Esophagus muscularis mucosa (tissue), 4 donors: ENCODE results near the gene VARS2. TPM values are rescaled to one million over a fixed set of nuclear protein-coding genes. Genes with fewer than 3 reads are reported as not detected.

Source experiments
- DNase-seq: peaks from one replicate; pipeline ENCODE4 v3.0.0-alpha.2; 2017; ENCODE audit errors: extremely low spot score
- H3K27ac ChIP-seq, 4 donors: fragments of 200-600 bp; sonication (generic); replicated peaks in 1 of 4; 1 replicate in 3 of 4; 2 replicates in 1 of 4; pipeline ENCODE4 v1.5.1; 2016 to 2019; ENCODE audit warnings: mild to moderate bottlenecking in 1 of 4
- H3K27me3 ChIP-seq, 4 donors: fragments of 200-600 bp; sonication (generic); one replicate each; pipeline versions ENCODE4 v1.5.1 to v1.6.0; 2016 to 2019
- H3K36me3 ChIP-seq, 4 donors: fragments of 200-600 bp; sonication (generic); one replicate each; pipeline ENCODE4 v1.5.1; 2016 to 2019
- H3K4me1 ChIP-seq, 4 donors: fragments of 200-600 bp; sonication (generic); one replicate each; pipeline ENCODE4 v1.5.1; 2016 to 2019
- H3K4me3 ChIP-seq, 4 donors: fragments of 200-600 bp; sonication (generic); 1 replicate in 2 of 4; 2 replicates in 2 of 4; pipeline ENCODE4 v1.5.1; 2016 to 2019; ENCODE audit warnings: mild to moderate bottlenecking in 4 of 4, moderate library complexity in 1 of 4
- H3K9me3 ChIP-seq, 4 donors: fragments of 200-600 bp; sonication (generic); 1 replicate in 3 of 4; 2 replicates in 1 of 4; pipeline ENCODE4 v1.5.1; 2016 to 2019
- EP300 ChIP-seq: sonication (generic); formaldehyde crosslinking; IDR thresholded peaks from one replicate; pipeline ENCODE4 v1.6.1; 2017; ENCODE audit warnings: antibody characterized with exemption
- POLR2A ChIP-seq: fragments of 450-650 bp; IDR thresholded peaks from one replicate; pipeline ENCODE4 v1.6.1; 2017; ENCODE audit warnings: antibody characterized with exemption, moderate library complexity, mild to moderate bottlenecking, low read depth
- POLR2AphosphoS5 ChIP-seq, 2 donors: sonication (generic); formaldehyde crosslinking; IDR thresholded peaks; one replicate each; pipeline ENCODE4 v1.6.1; 2017; ENCODE audit warnings: antibody characterized with exemption in 2 of 2
- WGBS: methylation state at CpG from one replicate; pipeline ENCODE4 v1.1.5; 2018; 5-methylcytosine and 5-hydroxymethylcytosine counted together
- intact Hi-C: fragments of 100-400 bp; cut with DNase I; formaldehyde crosslinking; loops from one replicate; pipeline ENCODE4 v1.15.1; 2023
- total RNA-seq, 4 donors: library from RNA; depleted of rRNA; stranded (reverse); fragments of >200 nt; gene quantifications; one replicate each; pipeline versions ENCODE4 v1.1.0 to v1.2.1, GENCODE V29; 2016
- TF ChIP-seq, protein P1 (sequence below), 3 experiments: fragments of 200-600 bp in 2 of 3; fragments of 450-650 bp in 1 of 3; sonication (generic) in 2 of 3; IDR thresholded peaks; one replicate each; pipeline ENCODE4 v1.5.1; 2017 to 2019; ENCODE audit warnings: antibody characterized with exemption in 3 of 3, mild to moderate bottlenecking in 2 of 3, moderate library complexity in 1 of 3

Gene VARS2
- total RNA-seq, 4 donors from 2014 or later, result 6.6 to 16.9 (median 12.6) TPM

DNA sequence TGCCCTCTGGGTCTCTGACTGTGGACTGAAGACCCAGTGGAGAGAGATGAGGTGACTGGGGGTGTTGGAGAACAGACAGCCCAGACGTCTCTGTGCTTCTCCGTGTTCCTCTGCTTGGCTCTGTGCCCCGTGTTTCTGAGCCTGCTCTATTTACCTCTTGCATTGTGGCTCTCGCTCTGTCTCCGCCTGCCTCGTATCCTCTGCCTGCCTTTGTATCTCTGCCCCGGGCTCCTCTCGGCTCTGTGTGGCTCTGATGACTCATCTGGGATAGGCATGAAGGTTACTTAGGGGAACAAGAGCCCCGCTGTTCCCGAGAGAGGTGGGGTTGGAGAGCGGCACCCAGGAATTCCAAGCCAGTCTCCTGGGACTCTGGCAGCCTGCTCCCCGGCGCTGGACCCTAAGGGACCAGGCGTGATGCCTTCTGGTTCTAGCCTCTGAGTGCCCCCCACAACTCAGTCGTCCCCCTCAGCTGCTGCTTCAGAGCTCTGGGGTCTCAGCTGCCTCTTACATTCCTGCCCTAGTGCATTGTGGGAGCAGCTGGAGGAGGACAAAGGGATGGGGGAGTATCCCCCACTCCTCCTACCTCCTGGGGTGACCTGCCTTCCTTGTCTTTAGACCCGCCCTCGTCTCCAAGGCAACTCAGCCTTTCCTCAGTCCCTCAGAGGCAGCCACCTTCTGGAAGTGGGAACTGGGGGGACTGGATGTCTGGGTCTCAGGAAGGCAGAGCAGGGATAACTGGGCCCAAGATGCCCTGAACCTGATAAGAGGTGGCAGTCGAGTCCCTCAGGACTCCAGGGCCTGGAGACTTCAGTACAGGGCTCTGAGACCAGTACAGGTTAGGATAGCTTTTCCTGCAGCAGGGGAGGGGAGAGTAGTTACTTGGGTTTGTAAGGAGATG, 27.8 kb upstream of the VARS2 start:
- peak overlapping the region; percentile 85 to 93 (median 90) for H3K27ac ChIP-seq

GRCh38 chr6:30886897-30887255, 27.2 kb upstream of the VARS2 start:
- Histone ChIP-seq H3K27me3 (no peaks in the 10 kb centered on the region), H3K9me3 (no peaks in the 10 kb centered on the region), H3K27ac (peak overlapping the region; percentile 85 to 93 (median 90)), H3K4me3 (no peak overlapping the region), H3K4me1 (peaks cover 34 to 74% (median 59%) of the 10 kb centered on the region in 4 donors), H3K36me3 (peaks cover 0 to 30% (median 19%) of the 10 kb centered on the region in 4 donors)
- no peak for DNase-seq
- intact Hi-C loops, result loop anchor here (10.0 kb wide), 1 partner anchor 202 kb away; the partner anchor contains the start of gene PPP1R18
- TF ChIP-seq, protein P1, sequence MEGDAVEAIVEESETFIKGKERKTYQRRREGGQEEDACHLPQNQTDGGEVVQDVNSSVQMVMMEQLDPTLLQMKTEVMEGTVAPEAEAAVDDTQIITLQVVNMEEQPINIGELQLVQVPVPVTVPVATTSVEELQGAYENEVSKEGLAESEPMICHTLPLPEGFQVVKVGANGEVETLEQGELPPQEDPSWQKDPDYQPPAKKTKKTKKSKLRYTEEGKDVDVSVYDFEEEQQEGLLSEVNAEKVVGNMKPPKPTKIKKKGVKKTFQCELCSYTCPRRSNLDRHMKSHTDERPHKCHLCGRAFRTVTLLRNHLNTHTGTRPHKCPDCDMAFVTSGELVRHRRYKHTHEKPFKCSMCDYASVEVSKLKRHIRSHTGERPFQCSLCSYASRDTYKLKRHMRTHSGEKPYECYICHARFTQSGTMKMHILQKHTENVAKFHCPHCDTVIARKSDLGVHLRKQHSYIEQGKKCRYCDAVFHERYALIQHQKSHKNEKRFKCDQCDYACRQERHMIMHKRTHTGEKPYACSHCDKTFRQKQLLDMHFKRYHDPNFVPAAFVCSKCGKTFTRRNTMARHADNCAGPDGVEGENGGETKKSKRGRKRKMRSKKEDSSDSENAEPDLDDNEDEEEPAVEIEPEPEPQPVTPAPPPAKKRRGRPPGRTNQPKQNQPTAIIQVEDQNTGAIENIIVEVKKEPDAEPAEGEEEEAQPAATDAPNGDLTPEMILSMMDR (IDR thresholded peaks at IDR 0.05), result no peak
- TF ChIP-seq EP300, result no peak
- TF ChIP-seq POLR2AphosphoS5 (IDR thresholded peaks at IDR 0.05), result no peak
- no peak for TF ChIP-seq POLR2A

More for the DNA sequence above, 27.8 kb upstream of the VARS2 start:
- peaks cover 34 to 75% (median 61%) of the 10 kb centered on the region in 4 donors for H3K4me1 ChIP-seq
- TF ChIP-seq POLR2A, result no peak
- peak; percentile 48 to 63 for TF ChIP-seq POLR2AphosphoS5 (IDR thresholded peaks at IDR 0.05)
- H3K36me3 ChIP-seq, result peaks cover 0 to 26% (median 18%) of the 10 kb centered on the region in 4 donors
- no peak for DNase-seq
- 37% methylated on average over 17 of the region's 18 CpGs for WGBS
- intact Hi-C loops, result loop anchor here (10.0 kb wide), 1 partner anchor 201 kb away; the partner anchor contains the start of gene PPP1R18
- no peaks in the 10 kb centered on the region for H3K27me3 ChIP-seq
- peak overlapping the region; percentile 67 to 87 (median 77) for H3K4me3 ChIP-seq
- H3K9me3 ChIP-seq, result no peaks in the 10 kb centered on the region

GRCh38 chr6:30887901-30888815, 25.9 kb upstream of the VARS2 start:
- Histone ChIP-seq H3K4me3 (no peak overlapping the region), H3K9me3 (no peaks in the 10 kb centered on the region), H3K27ac (no peak overlapping the region), H3K36me3 (peaks cover 0 to 43% (median 32%) of the 10 kb centered on the region in 4 donors), H3K27me3 (no peaks in the 10 kb centered on the region), H3K4me1 (peaks cover 25 to 61% (median 47%) of the 10 kb centered on the region in 4 donors)
- 75% methylated on average over 6 of the region's 6 CpGs for WGBS
- TF ChIP-seq POLR2A (no peak), EP300 (no peak), POLR2AphosphoS5 (IDR thresholded peaks at IDR 0.05) (no peak)
- TF ChIP-seq, protein P1 (IDR thresholded peaks at IDR 0.05), result no peak
- no peak for DNase-seq
- intact Hi-C loops, result loop anchor here (10.0 kb wide), 1 partner anchor 203 kb away; the partner anchor contains the start of gene PPP1R18

- no peak overlapping the region for H3K4me3 ChIP-seq
- no peak overlapping the region for H3K27ac ChIP-seq
- DNase-seq, result no peak
- no peaks in the 10 kb centered on the region for H3K27me3 ChIP-seq
- 93% methylated on average over 13 of the region's 18 CpGs for WGBS
- H3K36me3 ChIP-seq, result peaks cover under 1 to 51% (median 39%) of the 10 kb centered on the region in 4 donors
- H3K4me1 ChIP-seq, result peaks cover 18 to 53% (median 39%) of the 10 kb centered on the region in 4 donors
- TF ChIP-seq POLR2A (no peak), POLR2AphosphoS5 (IDR thresholded peaks at IDR 0.05) (no peak), EP300 (no peak)
- TF ChIP-seq, protein P1 (IDR thresholded peaks at IDR 0.05), result no peak
- intact Hi-C loops, result loop anchor here (10.0 kb wide), 1 partner anchor 204 kb away; the partner anchor contains the start of gene PPP1R18
- H3K9me3 ChIP-seq, result no peaks in the 10 kb centered on the region
Measured at GRCh38 chr6:30888816-30889495, 25.1 kb upstream of the VARS2 start.
